H4 (cell line): Measurements from ENCODE around the gene TMEM9B. TPM values are rescaled to one million over a fixed set of nuclear protein-coding genes. Genes with fewer than 3 reads are reported as not detected.
"Not testable (repeated sequence)": the region's sequence is repeated elsewhere in the genome, so short reads cannot be mapped to it uniquely, and the experiment has no call there.

Experiments
- DNase-seq: peaks from one replicate; pipeline ENCODE4 v3.0.0-alpha.2; 2015; ENCODE audit warnings: low spot score
- total RNA-seq: library from RNA; depleted of rRNA; stranded (reverse); fragments of >200 nt; shearing (Covaris generic); gene quantifications from 2 replicates; pipeline ENCODE4 v1.2.3, GENCODE V29; 2014

The TMEM9B gene
- total RNA-seq, 1 experiment from 2014 or later, result 53.1 TPM

GRCh38 chr11:8973121-8973520 lies 8.9 kb upstream of the TMEM9B start:
- DNase-seq, result no peak

- DNase-seq, result no peak
These were observed 7.7 kb upstream of the TMEM9B start for GRCh38 chr11:8971924-8972316.

- DNase-seq, result no peak
These were observed 7.1 kb upstream of the TMEM9B start for GRCh38 chr11:8971196-8971923.

- no peak for DNase-seq
These were observed 2.9 kb upstream of the TMEM9B start for GRCh38 chr11:8967184-8967583.

- peak; percentile 80 for DNase-seq
These were observed 496 bp downstream of the TMEM9B start for GRCh38 chr11:8963569-8964323.

GRCh38 chr11:8962841-8963240 lies 1.4 kb downstream of the TMEM9B start:
- no peak for DNase-seq

- DNase-seq, result no peak
These were observed 2.8 kb downstream of the TMEM9B start for GRCh38 chr11:8961401-8961800.

GRCh38 chr11:8959546-8960166 lies 4.6 kb downstream of the TMEM9B start:
- peak; percentile 80 for DNase-seq

- DNase-seq, result no peak
These were observed 7.4 kb downstream of the TMEM9B start for GRCh38 chr11:8956860-8957259.

- no peak for DNase-seq
These were observed 15.4 kb downstream of the TMEM9B start for GRCh38 chr11:8948886-8949285.

GRCh38 chr11:8947230-8947943 lies 16.9 kb downstream of the TMEM9B start:
- no peak for DNase-seq

- DNase-seq, result no peak
These were observed 21.6 kb downstream of the TMEM9B start, which contains the start of gene ASCL3 for GRCh38 chr11:8942518-8943066. TSS of gene ASCL3 (minus strand) at chr11:8943016. CDS start at chr11:8938161, 4,855 bp downstream.

- DNase-seq, result no peak
These were observed 22.7 kb downstream of the TMEM9B start for GRCh38 chr11:8941341-8942103.

GRCh38 chr11:8937659-8938058 lies 26.6 kb downstream of the TMEM9B start:
- DNase-seq, result no peak

- no peak for DNase-seq
These were observed 27.1 kb downstream of the TMEM9B start for GRCh38 chr11:8937159-8937558.

- DNase-seq, result not testable (repeated sequence)
These were observed 28.5 kb downstream of the TMEM9B start for GRCh38 chr11:8935789-8936188.

GRCh38 chr11:8934742-8935488 lies 29.3 kb downstream of the TMEM9B start:
- no peak for DNase-seq

- DNase-seq, result no peak
These were observed 30.3 kb downstream of the TMEM9B start for GRCh38 chr11:8933931-8934330.

GRCh38 chr11:8932564-8933180 lies 31.6 kb downstream of the TMEM9B start, which contains the start of gene C11orf16:
TSS of gene C11orf16 (minus strand) at chr11:8932947. CDS start at chr11:8932308, 639 bp downstream.
- no peak for DNase-seq
